Esophagus muscularis mucosa (tissue), 4 donors: ENCODE measurements around the gene PRKD2. TPM values are rescaled to one million over a fixed set of nuclear protein-coding genes. Genes with fewer than 3 reads are reported as not detected.

Experiments
- DNase-seq: peaks from one replicate; pipeline ENCODE4 v3.0.0-alpha.2; 2017; ENCODE audit errors: extremely low spot score
- H3K27ac ChIP-seq, 4 donors: fragments of 200-600 bp; sonication (generic); replicated peaks in 1 of 4; 1 replicate in 3 of 4; 2 replicates in 1 of 4; pipeline ENCODE4 v1.5.1; 2016 to 2019; ENCODE audit warnings: mild to moderate bottlenecking in 1 of 4
- H3K27me3 ChIP-seq, 4 donors: fragments of 200-600 bp; sonication (generic); one replicate each; pipeline versions ENCODE4 v1.5.1 to v1.6.0; 2016 to 2019
- H3K36me3 ChIP-seq, 4 donors: fragments of 200-600 bp; sonication (generic); one replicate each; pipeline ENCODE4 v1.5.1; 2016 to 2019
- H3K4me1 ChIP-seq, 4 donors: fragments of 200-600 bp; sonication (generic); one replicate each; pipeline ENCODE4 v1.5.1; 2016 to 2019
- H3K4me3 ChIP-seq, 4 donors: fragments of 200-600 bp; sonication (generic); 1 replicate in 2 of 4; 2 replicates in 2 of 4; pipeline ENCODE4 v1.5.1; 2016 to 2019; ENCODE audit warnings: mild to moderate bottlenecking in 4 of 4, moderate library complexity in 1 of 4
- H3K9me3 ChIP-seq, 4 donors: fragments of 200-600 bp; sonication (generic); 1 replicate in 3 of 4; 2 replicates in 1 of 4; pipeline ENCODE4 v1.5.1; 2016 to 2019
- CTCF ChIP-seq, 3 experiments: fragments of 200-600 bp in 2 of 3; fragments of 450-650 bp in 1 of 3; sonication (generic) in 2 of 3; IDR thresholded peaks; one replicate each; pipeline ENCODE4 v1.5.1; 2017 to 2019; ENCODE audit warnings: antibody characterized with exemption in 3 of 3, mild to moderate bottlenecking in 2 of 3, moderate library complexity in 1 of 3
- EP300 ChIP-seq: sonication (generic); formaldehyde crosslinking; IDR thresholded peaks from one replicate; pipeline ENCODE4 v1.6.1; 2017; ENCODE audit warnings: antibody characterized with exemption
- POLR2A ChIP-seq: fragments of 450-650 bp; IDR thresholded peaks from one replicate; pipeline ENCODE4 v1.6.1; 2017; ENCODE audit warnings: antibody characterized with exemption, moderate library complexity, mild to moderate bottlenecking, low read depth
- POLR2AphosphoS5 ChIP-seq, 2 donors: sonication (generic); formaldehyde crosslinking; IDR thresholded peaks; one replicate each; pipeline ENCODE4 v1.6.1; 2017; ENCODE audit warnings: antibody characterized with exemption in 2 of 2
- WGBS: methylation state at CpG from one replicate; pipeline ENCODE4 v1.1.5; 2018; 5-methylcytosine and 5-hydroxymethylcytosine counted together
- intact Hi-C: fragments of 100-400 bp; cut with DNase I; formaldehyde crosslinking; loops from one replicate; pipeline ENCODE4 v1.15.1; 2023
- total RNA-seq, 4 donors: library from RNA; depleted of rRNA; stranded (reverse); fragments of >200 nt; gene quantifications; one replicate each; pipeline versions ENCODE4 v1.1.0 to v1.2.1, GENCODE V29; 2016

Gene PRKD2
- total RNA-seq, 4 donors from 2014 or later: 12.8 to 33.3 (median 22.4) TPM

DNA sequence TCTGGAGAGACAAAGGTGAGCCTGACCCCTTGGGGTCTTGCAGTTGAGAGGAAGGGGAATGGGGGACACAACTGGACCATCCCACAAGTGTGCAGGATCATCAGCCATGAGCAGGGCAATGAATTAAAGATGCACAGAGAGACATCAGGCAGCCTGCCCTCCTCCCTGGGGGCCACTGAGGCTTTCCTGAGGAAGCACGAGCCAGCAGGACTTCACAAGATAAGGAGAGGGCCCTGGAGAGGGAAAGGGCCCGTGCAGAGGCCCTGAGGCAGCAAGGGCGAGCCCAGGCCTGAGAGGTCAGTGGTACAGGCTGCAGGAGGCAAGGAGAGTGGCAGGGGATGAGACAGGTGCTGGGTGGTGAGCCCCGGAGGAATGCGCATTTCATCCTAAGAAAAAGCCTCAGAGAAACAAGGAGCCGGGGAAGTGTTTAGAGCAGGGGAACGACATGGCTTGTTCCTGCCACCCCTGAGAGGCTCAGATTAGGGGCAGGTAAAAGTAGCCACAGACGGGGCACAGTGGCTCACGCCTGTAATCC lies 9.0 kb upstream of the PRKD2 start:
- DNase-seq: no peak
- TF ChIP-seq EP300 (no peak), POLR2A (no peak), CTCF (IDR thresholded peaks at IDR 0.05) (no peak), POLR2AphosphoS5 (IDR thresholded peaks at IDR 0.05) (no peak)
- intact Hi-C loops: no loop called here
- 76% methylated on average over 9 of the region's 9 CpGs for WGBS
- H3K4me3 ChIP-seq: no peak overlapping the region
- no peaks in the 10 kb centered on the region for H3K27me3 ChIP-seq
- H3K36me3 ChIP-seq: peaks cover 65 to 100% (median 97%) of the 10 kb centered on the region in 4 donors
- H3K27ac ChIP-seq: no peak overlapping the region
- H3K4me1 ChIP-seq: peaks cover 15 to 44% (median 37%) of the 10 kb centered on the region in 4 donors
- H3K9me3 ChIP-seq: no peaks in the 10 kb centered on the region

- 78% methylated on average over 4 of the region's 26 CpGs for WGBS
- no peak for TF ChIP-seq EP300
- no peak for TF ChIP-seq CTCF (IDR thresholded peaks at IDR 0.05)
- no peak for TF ChIP-seq POLR2A
- no peak for TF ChIP-seq POLR2AphosphoS5 (IDR thresholded peaks at IDR 0.05)
- H3K4me3 ChIP-seq: no peak overlapping the region
- DNase-seq: no peak
- H3K27me3 ChIP-seq: no peaks in the 10 kb centered on the region
- H3K27ac ChIP-seq: no peak overlapping the region
- H3K36me3 ChIP-seq: peaks cover 68 to 100% (median 97%) of the 10 kb centered on the region in 4 donors
- H3K9me3 ChIP-seq: no peaks in the 10 kb centered on the region
- peaks cover 15 to 39% (median 34%) of the 10 kb centered on the region in 4 donors for H3K4me1 ChIP-seq
- intact Hi-C loops: no loop called here
Observed at GRCh38 chr19:46725036-46725820, 8.3 kb upstream of the PRKD2 start.

DNA sequence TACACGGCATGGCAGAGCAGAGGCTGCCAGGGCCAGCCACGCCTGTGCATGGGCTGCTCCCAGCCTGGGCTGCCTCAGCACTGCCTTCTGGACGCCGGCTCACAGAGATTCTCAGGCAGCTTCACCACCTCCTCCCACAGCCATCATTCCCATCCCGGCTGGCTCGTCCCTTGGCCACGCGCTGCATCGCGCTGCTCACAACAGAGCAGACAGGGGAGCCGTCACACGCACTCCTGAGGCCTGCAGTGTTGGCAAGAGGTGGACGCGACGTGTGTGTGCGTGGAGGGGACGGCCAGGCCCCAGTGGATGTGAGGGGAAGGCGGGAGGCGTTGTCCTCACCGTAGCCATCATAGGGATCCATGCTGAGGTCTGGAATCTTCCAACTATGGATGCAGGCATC lies 7.6 kb upstream of the PRKD2 start:
- Histone ChIP-seq H3K27me3 (no peaks in the 10 kb centered on the region), H3K9me3 (no peaks in the 10 kb centered on the region), H3K27ac (no peak overlapping the region), H3K4me1 (peaks cover 15 to 42% (median 38%) of the 10 kb centered on the region in 4 donors), H3K4me3 (no peak overlapping the region), H3K36me3 (peaks cover 64 to 100% (median 97%) of the 10 kb centered on the region in 4 donors)
- intact Hi-C loops: no loop called here
- 83% methylated on average over 20 of the region's 20 CpGs for WGBS
- DNase-seq: no peak
- TF ChIP-seq POLR2AphosphoS5 (IDR thresholded peaks at IDR 0.05) (no peak), EP300 (no peak), POLR2A (no peak), CTCF (IDR thresholded peaks at IDR 0.05) (no peak)

DNA sequence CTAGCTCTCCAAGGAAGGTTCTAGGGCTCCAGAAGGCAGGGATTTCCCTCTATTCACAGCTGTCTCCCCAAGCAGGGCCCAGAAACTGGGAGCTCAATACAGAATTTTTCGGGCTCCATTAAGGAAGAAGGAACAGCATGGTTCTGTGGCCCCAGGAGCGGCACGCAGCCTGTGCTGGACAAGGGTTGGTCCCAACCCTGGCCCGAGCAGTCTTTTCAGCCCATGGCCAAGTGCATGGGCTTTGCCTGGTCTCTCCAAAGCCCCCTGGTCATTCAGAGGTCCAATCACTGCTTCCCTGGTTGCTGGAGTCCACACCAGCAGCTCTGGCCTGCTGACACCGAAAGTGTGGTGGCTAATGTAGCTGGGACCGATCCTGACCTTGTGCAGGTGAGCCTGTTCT lies 6.6 kb upstream of the PRKD2 start:
- H3K36me3 ChIP-seq: peaks cover 56 to 92% (median 89%) of the 10 kb centered on the region in 4 donors
- no peak for TF ChIP-seq EP300
- no peak for TF ChIP-seq POLR2AphosphoS5 (IDR thresholded peaks at IDR 0.05)
- TF ChIP-seq CTCF (IDR thresholded peaks at IDR 0.05): no peak
- TF ChIP-seq POLR2A: no peak
- 100% methylated on average over 1 of the region's 6 CpGs for WGBS
- no peak for DNase-seq
- H3K4me3 ChIP-seq: no peak overlapping the region
- intact Hi-C loops: no loop called here
- H3K4me1 ChIP-seq: peaks cover 14 to 34% (median 34%) of the 10 kb centered on the region in 4 donors
- no peaks in the 10 kb centered on the region for H3K9me3 ChIP-seq
- no peaks in the 10 kb centered on the region for H3K27me3 ChIP-seq
- H3K27ac ChIP-seq: no peak overlapping the region
